ENCODE data around the gene VAPB. TPM values are rescaled to one million over a fixed set of nuclear protein-coding genes. Genes with fewer than 3 reads are reported as not detected.
A peak's percentile ranks its signal among the peaks of the same experiment; 100 is the strongest.

The VAPB gene
- total RNA-seq, 2 experiments from 2014 or later, result 31.0 to 39.1 TPM

DNA sequence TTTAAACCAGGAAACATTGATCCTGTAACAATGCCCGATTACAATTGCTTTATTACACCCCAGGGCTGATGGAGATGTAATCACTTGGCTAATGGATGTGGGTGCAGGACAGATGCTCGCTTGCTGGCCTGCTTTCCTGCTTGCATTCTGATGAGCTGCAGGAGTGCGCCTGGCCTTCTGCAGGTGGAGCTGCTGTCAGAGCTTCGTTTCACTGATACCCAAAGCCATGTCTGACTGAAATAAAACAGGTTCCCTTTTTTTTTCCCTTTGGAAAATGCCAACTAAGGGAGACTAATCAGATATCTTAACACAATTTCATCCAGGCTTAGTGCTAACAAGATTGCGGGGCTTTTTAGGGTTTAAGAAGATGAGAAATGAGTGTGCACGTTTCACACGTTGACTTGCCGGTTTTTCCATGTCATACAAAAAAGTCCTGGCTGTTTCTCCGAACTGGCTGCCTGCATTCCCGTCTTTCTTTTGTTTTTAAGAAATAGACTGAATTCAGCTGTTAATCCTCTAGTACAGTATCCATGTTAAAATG, 60.7 kb downstream of the VAPB start:
- peaks cover 5% of the 10 kb centered on the region for H3K9me3 Mint-ChIP-seq
- no peaks in the 10 kb centered on the region for H3K27me3 Mint-ChIP-seq
- ChIA-PET CTCF (interaction anchor here (0.6 kb wide), 1 partner anchor 89 kb away, joined by 3 read pairs; no protein-coding TSS in a partner anchor), POLR2A (no interaction called here)
- no peak overlapping the region for H3K27ac Mint-ChIP-seq
- no peak overlapping the region for H3K4me3 Mint-ChIP-seq
- DNase-seq, result no peak
- peaks cover 6% of the 10 kb centered on the region for H3K4me1 Mint-ChIP-seq
- H3K36me3 Mint-ChIP-seq (ENCODE audit: low read depth), result peaks cover 26% of the 10 kb centered on the region

GRCh38 chr20:58450254-58450653, 61.2 kb downstream of the VAPB start:
- POLR2A ChIA-PET, result no interaction called here
- DNase-seq, result no peak
- CTCF ChIA-PET, result no interaction called here
- H3K4me1 Mint-ChIP-seq, result peaks cover 5% of the 10 kb centered on the region
- H3K9me3 Mint-ChIP-seq, result peaks cover 5% of the 10 kb centered on the region
- H3K27ac Mint-ChIP-seq, result no peak overlapping the region
- H3K27me3 Mint-ChIP-seq, result no peaks in the 10 kb centered on the region
- H3K4me3 Mint-ChIP-seq, result no peak overlapping the region
- peaks cover 23% of the 10 kb centered on the region for H3K36me3 Mint-ChIP-seq (ENCODE audit: low read depth)

- ChIA-PET CTCF (interaction anchor here (0.6 to 0.7 kb wide), 2 partner anchors 73 to 530 kb away, joined by 3 read pairs; no protein-coding TSS in a partner anchor), POLR2A (no interaction called here)
- no peak overlapping the region for H3K27ac Mint-ChIP-seq
- H3K9me3 Mint-ChIP-seq, result peaks cover 5% of the 10 kb centered on the region
- H3K36me3 Mint-ChIP-seq (ENCODE audit: low read depth), result peaks cover 23% of the 10 kb centered on the region
- H3K4me3 Mint-ChIP-seq, result no peak overlapping the region
- H3K27me3 Mint-ChIP-seq, result no peaks in the 10 kb centered on the region
- no peaks in the 10 kb centered on the region for H3K4me1 Mint-ChIP-seq
- DNase-seq, result no peak
Measured at GRCh38 chr20:58452667-58453255, 63.7 kb downstream of the VAPB start.

DNA sequence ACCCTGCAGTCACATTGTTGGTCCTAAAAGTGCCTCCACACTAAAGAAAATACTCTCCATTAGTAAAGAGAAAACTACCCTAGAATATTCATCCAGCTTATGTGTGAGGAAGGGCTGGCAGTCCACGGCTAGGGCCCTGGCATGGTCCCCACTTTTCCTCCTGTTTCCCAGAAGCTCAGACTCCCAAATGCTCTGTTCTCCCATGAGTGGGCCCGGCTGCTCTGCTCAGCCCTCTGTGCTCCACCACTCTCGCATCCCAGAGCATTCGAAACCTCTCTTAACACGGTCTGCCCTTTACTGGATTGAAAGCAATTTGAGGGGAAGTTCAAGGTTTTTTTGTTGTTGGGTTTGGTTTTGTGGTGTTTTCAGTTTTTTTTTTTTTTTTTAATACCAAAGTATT, 64.4 kb downstream of the VAPB start:
- no peaks in the 10 kb centered on the region for H3K27me3 Mint-ChIP-seq
- CTCF ChIA-PET, result interaction anchor here (0.6 to 0.7 kb wide), 2 partner anchors 73 to 529 kb away, joined by 3 read pairs; no protein-coding TSS in a partner anchor
- POLR2A ChIA-PET, result no interaction called here
- no peaks in the 10 kb centered on the region for H3K4me1 Mint-ChIP-seq
- no peak overlapping the region for H3K4me3 Mint-ChIP-seq
- peaks cover 20% of the 10 kb centered on the region for H3K36me3 Mint-ChIP-seq (ENCODE audit: low read depth)
- no peak for DNase-seq
- H3K9me3 Mint-ChIP-seq, result peaks cover 5% of the 10 kb centered on the region
- H3K27ac Mint-ChIP-seq, result no peak overlapping the region

- CTCF ChIA-PET, result no interaction called here
Measured at GRCh38 chr20:58454460-58454859, 65.4 kb downstream of the VAPB start.

DNA sequence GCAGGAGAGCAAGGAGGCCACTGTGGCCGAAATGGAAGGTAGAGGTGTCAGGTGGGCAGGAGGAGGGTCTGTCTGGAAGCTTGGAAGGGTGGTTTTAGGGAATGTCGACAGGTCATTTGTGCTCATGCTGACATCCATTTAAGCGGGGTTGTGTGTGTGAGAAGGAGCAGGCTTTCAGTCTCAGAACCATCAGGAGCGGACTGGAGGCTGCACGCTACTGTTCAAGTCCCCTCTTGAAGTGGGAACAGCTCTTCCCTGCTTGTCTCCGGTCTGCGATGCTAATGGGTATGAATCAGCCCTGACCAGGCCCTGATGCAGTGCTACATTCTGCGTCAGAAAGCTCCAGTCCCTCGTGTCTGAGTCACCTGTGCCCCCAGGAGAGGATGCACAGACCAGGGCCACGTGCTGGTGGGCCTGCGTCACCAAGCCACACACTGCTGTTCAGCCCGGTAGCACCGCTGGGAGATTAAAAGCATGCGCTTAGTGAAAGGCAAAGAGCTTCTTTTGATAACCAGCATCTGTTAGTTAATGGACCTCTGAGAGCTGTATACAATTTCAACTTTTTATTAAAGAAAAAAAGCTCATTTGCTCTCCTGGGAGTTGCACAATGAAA, 68.2 kb downstream of the VAPB start:
- Mint-ChIP-seq H3K27ac (peak overlapping the region; percentile 15), H3K4me3 (no peak overlapping the region), H3K27me3 (no peaks in the 10 kb centered on the region), H3K36me3 (ENCODE audit: low read depth) (peaks cover 13% of the 10 kb centered on the region), H3K4me1 (no peaks in the 10 kb centered on the region), H3K9me3 (peaks cover 5% of the 10 kb centered on the region)
- ChIA-PET POLR2A (no interaction called here), CTCF (interaction anchor here (1.6 kb wide), 1 partner anchor 23 kb away, joined by 3 read pairs; no protein-coding TSS in a partner anchor)
- DNase-seq, result no peak

More at GRCh38 chr20:58454460-58454859, 65.4 kb downstream of the VAPB start:
- POLR2A ChIA-PET, result no interaction called here
- Mint-ChIP-seq H3K36me3 (ENCODE audit: low read depth) (peaks cover 20% of the 10 kb centered on the region), H3K9me3 (peaks cover 5% of the 10 kb centered on the region), H3K4me1 (no peaks in the 10 kb centered on the region), H3K4me3 (no peak overlapping the region), H3K27me3 (no peaks in the 10 kb centered on the region), H3K27ac (no peak overlapping the region)
- no peak for DNase-seq

DNA sequence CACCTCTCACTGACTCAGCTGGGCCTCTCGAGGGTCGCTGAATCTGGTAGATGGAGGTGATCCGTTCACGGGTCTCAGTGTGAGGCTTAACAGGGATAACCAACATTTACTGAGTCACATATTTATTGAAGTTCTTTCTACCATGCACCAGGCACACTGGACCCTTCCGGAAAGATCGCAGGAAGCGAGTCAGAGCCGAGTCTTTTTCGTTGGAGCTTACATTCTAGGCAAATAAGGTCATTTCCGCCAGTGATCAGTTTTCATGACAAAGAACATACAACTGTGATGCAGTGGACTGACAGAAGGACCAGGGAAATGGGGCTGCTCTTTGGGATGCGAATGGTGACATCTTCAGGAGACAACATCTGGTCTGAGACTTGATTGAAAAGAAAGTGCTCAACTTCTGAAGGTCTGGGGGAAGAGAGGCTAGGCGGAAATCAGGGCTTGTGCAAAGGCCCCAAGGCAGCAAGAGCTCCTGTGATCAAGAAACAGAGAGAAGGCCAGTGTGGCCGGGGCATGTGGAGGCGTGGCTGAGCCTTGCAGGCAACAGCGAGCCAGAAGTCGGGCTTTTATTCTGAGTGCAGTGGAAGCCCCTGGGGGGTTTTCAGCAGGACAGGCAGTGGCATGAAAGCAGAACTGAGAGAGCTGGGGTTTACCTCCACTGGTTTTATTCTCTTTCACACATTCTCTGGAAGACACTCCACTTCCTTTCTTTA, 69.5 kb downstream of the VAPB start:
- H3K4me1 Mint-ChIP-seq, result no peaks in the 10 kb centered on the region
- ChIA-PET POLR2A (no interaction called here), CTCF (interaction anchor here (0.8 to 1.6 kb wide), 3 partner anchors 24 to 110 kb away, joined by 3 to 5 read pairs (median 3); no protein-coding TSS in a partner anchor)
- H3K9me3 Mint-ChIP-seq, result peaks cover 5% of the 10 kb centered on the region
- H3K27me3 Mint-ChIP-seq, result no peaks in the 10 kb centered on the region
- H3K36me3 Mint-ChIP-seq (ENCODE audit: low read depth), result peaks cover 13% of the 10 kb centered on the region
- DNase-seq, result no peak
- H3K27ac Mint-ChIP-seq, result no peak overlapping the region
- no peak overlapping the region for H3K4me3 Mint-ChIP-seq

DNA sequence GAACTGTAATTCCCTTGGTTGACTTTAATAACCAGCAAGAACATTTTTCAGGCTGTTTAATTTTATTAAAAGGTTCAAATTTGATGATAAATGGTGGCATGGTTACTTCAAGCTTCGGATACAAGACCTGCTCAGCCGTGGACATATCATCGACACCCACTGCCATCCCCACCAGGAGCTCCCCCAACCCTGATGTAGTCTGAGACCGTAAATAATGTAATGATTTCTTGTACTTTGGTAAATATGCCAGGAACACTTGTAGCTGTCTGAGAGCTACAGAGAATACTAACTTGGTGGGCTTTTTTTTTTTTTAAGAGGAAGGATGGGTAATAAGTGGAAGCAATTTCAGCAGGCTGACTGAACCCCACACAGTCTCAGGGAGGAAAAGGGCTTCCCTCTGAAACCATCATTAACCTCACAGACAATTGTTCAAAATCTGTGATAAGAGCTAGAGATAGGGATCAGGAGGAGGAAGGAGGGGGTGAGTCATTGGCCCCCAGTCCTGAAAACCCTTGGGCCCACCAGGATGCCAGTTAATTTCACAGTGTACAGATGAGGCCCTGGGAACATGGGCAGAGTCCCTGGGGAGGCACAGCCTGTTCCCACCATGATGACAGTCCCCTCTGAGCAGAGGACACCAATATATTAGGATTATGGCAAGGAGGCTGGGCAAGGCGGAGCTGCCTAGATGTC, 70.2 kb downstream of the VAPB start:
- H3K27me3 Mint-ChIP-seq, result no peaks in the 10 kb centered on the region
- no peak overlapping the region for H3K27ac Mint-ChIP-seq
- ChIA-PET POLR2A (no interaction called here), CTCF (interaction anchor here (1.2 kb wide), 1 partner anchor 109 kb away, joined by 5 read pairs; no protein-coding TSS in a partner anchor)
- H3K4me1 Mint-ChIP-seq, result no peaks in the 10 kb centered on the region
- no peak for DNase-seq
- peaks cover 2% of the 10 kb centered on the region for H3K9me3 Mint-ChIP-seq
- H3K4me3 Mint-ChIP-seq, result no peak overlapping the region
- H3K36me3 Mint-ChIP-seq (ENCODE audit: low read depth), result peaks cover 9% of the 10 kb centered on the region

- no peak overlapping the region for H3K27ac Mint-ChIP-seq
- H3K4me3 Mint-ChIP-seq, result no peak overlapping the region
- POLR2A ChIA-PET, result no interaction called here
- peaks cover 3% of the 10 kb centered on the region for H3K27me3 Mint-ChIP-seq
- H3K36me3 Mint-ChIP-seq (ENCODE audit: low read depth), result peaks cover 4% of the 10 kb centered on the region
- no peaks in the 10 kb centered on the region for H3K4me1 Mint-ChIP-seq
- CTCF ChIA-PET, result interaction anchor here (0.6 kb wide), 1 partner anchor 1215 kb away, joined by 4 read pairs; no protein-coding TSS in a partner anchor
- no peak for DNase-seq
- H3K9me3 Mint-ChIP-seq, result no peaks in the 10 kb centered on the region
Measured at GRCh38 chr20:58461104-58461503, 72.1 kb downstream of the VAPB start.

DNA sequence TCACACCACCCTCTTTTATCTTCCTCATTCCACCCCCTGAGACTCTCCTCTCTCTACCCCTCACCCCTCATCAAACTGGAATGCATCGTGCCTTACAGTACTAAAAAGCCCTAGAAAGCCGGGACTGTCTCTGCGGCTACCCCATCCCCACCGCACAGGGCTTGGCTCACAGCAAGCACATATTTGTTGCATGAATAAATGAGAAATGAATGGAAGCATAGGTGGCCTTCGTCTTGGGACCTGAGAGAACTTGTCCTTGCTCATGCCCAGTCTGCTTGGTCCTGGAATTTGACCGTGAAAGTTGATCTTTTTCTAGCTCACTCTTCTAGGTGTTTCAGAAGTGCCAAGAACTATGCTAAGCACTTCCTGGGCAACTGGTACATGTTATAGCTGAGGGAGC, 72.9 kb downstream of the VAPB start:
- Mint-ChIP-seq H3K27me3 (peaks cover 7% of the 10 kb centered on the region), H3K4me1 (no peaks in the 10 kb centered on the region), H3K36me3 (ENCODE audit: low read depth) (peaks cover under 1% of the 10 kb centered on the region), H3K4me3 (no peak overlapping the region), H3K27ac (no peak overlapping the region), H3K9me3 (no peaks in the 10 kb centered on the region)
- CTCF ChIA-PET, result interaction anchor here (1.0 kb wide), 1 partner anchor 57 kb away, joined by 3 read pairs; no protein-coding TSS in a partner anchor
- POLR2A ChIA-PET, result no interaction called here
- DNase-seq, result no peak

- CTCF ChIA-PET, result interaction anchor here (1.0 kb wide), 1 partner anchor 59 kb away, joined by 3 read pairs; no protein-coding TSS in a partner anchor
- H3K27ac Mint-ChIP-seq, result no peak overlapping the region
- no peak overlapping the region for H3K4me3 Mint-ChIP-seq
- H3K9me3 Mint-ChIP-seq, result no peaks in the 10 kb centered on the region
- no peak for DNase-seq
- H3K4me1 Mint-ChIP-seq, result no peaks in the 10 kb centered on the region
- peaks cover 7% of the 10 kb centered on the region for H3K27me3 Mint-ChIP-seq
- H3K36me3 Mint-ChIP-seq (ENCODE audit: low read depth), result no peaks in the 10 kb centered on the region
- POLR2A ChIA-PET, result no interaction called here
Measured at GRCh38 chr20:58463256-58463655, 74.2 kb downstream of the VAPB start.

- Mint-ChIP-seq H3K4me3 (no peak overlapping the region), H3K27ac (no peak overlapping the region), H3K4me1 (no peaks in the 10 kb centered on the region), H3K36me3 (ENCODE audit: low read depth) (no peaks in the 10 kb centered on the region), H3K9me3 (no peaks in the 10 kb centered on the region), H3K27me3 (peaks cover 7% of the 10 kb centered on the region)
- ChIA-PET POLR2A (no interaction called here), CTCF (no interaction called here)
- no peak for DNase-seq
Measured at GRCh38 chr20:58464838-58465237, 75.8 kb downstream of the VAPB start.

Data from activated CD4-positive, alpha-beta T cell treated with anti-CD3 and anti-CD28 coated beads, Interleukin-2, amount 10 ng/mL, durations not matched to agents 7 days and 5 days (primary cell).